NOMO-1 treated with dmso at 0.1 percent for 144 hours (cell line): ENCODE measurements around the gene CHST9.
"Not testable (repeated sequence)": the region's sequence is repeated elsewhere in the genome, so short reads cannot be mapped to it uniquely, and the experiment has no call there.

Experiments
- DNase-seq: peaks from one replicate; lab custom pipeline; 2025; ENCODE audit not compliant: unreplicated experiment; lab: John Stamatoyannopoulos, UW

CHST9 gene

GRCh38 chr18:27009293-27009692, 175.8 kb downstream of the CHST9 start:
- DNase-seq = no peak

GRCh38 chr18:27008575-27008974, 176.5 kb downstream of the CHST9 start:
- no peak for DNase-seq

GRCh38 chr18:27007880-27008279, 177.2 kb downstream of the CHST9 start:
- no peak for DNase-seq

GRCh38 chr18:27005589-27005988, 179.5 kb downstream of the CHST9 start:
- DNase-seq = no peak

GRCh38 chr18:27004056-27004829, 180.9 kb downstream of the CHST9 start:
- no peak for DNase-seq

GRCh38 chr18:26999797-27000196, 185.3 kb downstream of the CHST9 start:
- no peak for DNase-seq

- DNase-seq = no peak
Observed at GRCh38 chr18:26993568-26993967, 191.5 kb downstream of the CHST9 start.

- no peak for DNase-seq
Observed at GRCh38 chr18:26992926-26993325, 192.2 kb downstream of the CHST9 start.

GRCh38 chr18:26989842-26990241, 195.3 kb downstream of the CHST9 start:
- DNase-seq = no peak

- no peak for DNase-seq
Observed at GRCh38 chr18:26981360-26982082, 203.6 kb downstream of the CHST9 start.

GRCh38 chr18:26978812-26979341, 206.2 kb downstream of the CHST9 start:
- no peak for DNase-seq

GRCh38 chr18:26977781-26978180, 207.3 kb downstream of the CHST9 start:
- DNase-seq = no peak

GRCh38 chr18:26976206-26976605, 208.9 kb downstream of the CHST9 start:
- DNase-seq = no peak

- DNase-seq = not testable (repeated sequence)
Observed at GRCh38 chr18:26972549-26972948, 212.6 kb downstream of the CHST9 start.

GRCh38 chr18:26971409-26971808, 213.7 kb downstream of the CHST9 start:
- DNase-seq = no peak

- DNase-seq = no peak
Observed at GRCh38 chr18:26970637-26971036, 214.5 kb downstream of the CHST9 start.

GRCh38 chr18:26965206-26965605, 219.9 kb downstream of the CHST9 start:
- DNase-seq = no peak

- DNase-seq = no peak
Observed at GRCh38 chr18:26963292-26963691, 221.8 kb downstream of the CHST9 start.

- DNase-seq = no peak
Observed at GRCh38 chr18:26961839-26962238, 223.3 kb downstream of the CHST9 start.

- no peak for DNase-seq
Observed at GRCh38 chr18:26960911-26961310, 224.2 kb downstream of the CHST9 start.

GRCh38 chr18:26956863-26957262, 228.2 kb downstream of the CHST9 start:
- DNase-seq = no peak

- no peak for DNase-seq
Observed at GRCh38 chr18:26948703-26949102, 236.4 kb downstream of the CHST9 start.
